BJ (cell line): Measurements from ENCODE around the gene SKIL. TPM values are rescaled to one million over a fixed set of nuclear protein-coding genes. Genes with fewer than 3 reads are reported as not detected.

Source experiments
- CTCF ChIA-PET: fragments of 350-600 bp; formaldehyde crosslinking; extraction: SDS; loops from one replicate; lab custom pipeline; 2021; ENCODE audit warnings: antibody characterized with exemption, inconsistent platforms; lab: Yijun Ruan, JAX
- POLR2A ChIA-PET: fragments of 300-600 bp; sonication (Branson Sonifier 250); formaldehyde crosslinking; extraction: SDS; loops from one replicate; lab custom pipeline; 2021; ENCODE audit warnings: antibody characterized with exemption; lab: Charles Lee
- DNase-seq: peaks from one replicate; pipeline ENCODE4 v3.0.0-alpha.2; 2011; ENCODE audit warnings: low read depth
- H3K27me3 ChIP-seq: 2 replicates; pipeline ENCODE4 v1.6.0; 2011; ENCODE audit warnings: low read length; ENCODE audit not compliant: control insufficient read depth, insufficient read depth
- H3K36me3 ChIP-seq: 2 replicates; pipeline ENCODE4 v1.5.1; 2011; ENCODE audit warnings: low read length; ENCODE audit not compliant: control insufficient read depth, insufficient read depth
- H3K4me3 ChIP-seq: 2 replicates; pipeline ENCODE4 v1.5.1; 2011; ENCODE audit warnings: low read depth, mild to moderate bottlenecking, control low read depth, low read length
- CTCF ChIP-seq: IDR thresholded peaks from 2 replicates; pipeline ENCODE4 v1.5.1; 2011; ENCODE audit warnings: low read depth, mild to moderate bottlenecking, control low read depth, inconsistent platforms, low read length, moderate library complexity; ENCODE audit not compliant: insufficient read depth
- polyA plus RNA-seq: library from polyadenylated mRNA; depleted of rRNA; stranded (reverse); fragments of >200 nt; gene quantifications from 2 replicates; pipeline ENCODE4 v1.2.3, GENCODE V29; 2011

SKIL gene
- polyA plus RNA-seq, 1 experiment: 9.7 TPM

- TF ChIP-seq CTCF: no peak
- Histone ChIP-seq H3K36me3 (no peaks in the 10 kb centered on the region), H3K4me3 (no peak overlapping the region), H3K27me3 (no peaks in the 10 kb centered on the region)
- DNase-seq: no peak
- CTCF ChIA-PET: no interaction called here
- POLR2A ChIA-PET: no interaction called here
Observed at GRCh38 chr3:170367797-170368196, 10.3 kb downstream of the SKIL start.

- POLR2A ChIA-PET: no interaction called here
- CTCF ChIA-PET: interaction anchor here (1.3 kb wide), 1 partner anchor 12 kb away, joined by 5 read pairs; no protein-coding TSS in a partner anchor
Observed at GRCh38 chr3:170368921-170369320, 11.4 kb downstream of the SKIL start.

GRCh38 chr3:170372190-170372879, 14.8 kb downstream of the SKIL start:
- DNase-seq: no peak
- Histone ChIP-seq H3K4me3 (no peak overlapping the region), H3K36me3 (peaks cover 2% of the 10 kb centered on the region; the same call in 1 of the 2 replicates), H3K27me3 (no peaks in the 10 kb centered on the region)
- CTCF ChIA-PET: no interaction called here
- POLR2A ChIA-PET: no interaction called here
- no peak for TF ChIP-seq CTCF

More at GRCh38 chr3:170368921-170369320, 11.4 kb downstream of the SKIL start:
- no peak for DNase-seq
- Histone ChIP-seq H3K4me3 (no peak overlapping the region), H3K27me3 (no peaks in the 10 kb centered on the region), H3K36me3 (no peaks in the 10 kb centered on the region)
- TF ChIP-seq CTCF: peak; percentile 31

GRCh38 chr3:170383567-170383966, 26.1 kb downstream of the SKIL start:
- CTCF ChIA-PET: interaction anchor here (0.7 to 1.3 kb wide), 2 partner anchors 9 to 30 kb away, joined by 3 to 4 read pairs; no protein-coding TSS in a partner anchor
- DNase-seq: no peak
- POLR2A ChIA-PET: no interaction called here
- no peak for TF ChIP-seq CTCF
- Histone ChIP-seq H3K36me3 (peaks cover 7% of the 10 kb centered on the region), H3K27me3 (no peaks in the 10 kb centered on the region), H3K4me3 (no peak overlapping the region)

- no peaks in the 10 kb centered on the region for H3K27me3 ChIP-seq
- DNase-seq: no peak
- ChIA-PET POLR2A (no interaction called here), CTCF (no interaction called here)
- no peak overlapping the region for H3K4me3 ChIP-seq
- TF ChIP-seq CTCF: no peak
- H3K36me3 ChIP-seq: peaks cover 4% of the 10 kb centered on the region
Observed at GRCh38 chr3:170386468-170386867, 29.0 kb downstream of the SKIL start.
